Measurements from ENCODE around the gene PLXND1. TPM values are rescaled to one million over a fixed set of nuclear protein-coding genes. Genes with fewer than 3 reads are reported as not detected.

PLXND1 gene
- total and polyA plus RNA-seq, 9 donors = 21.6 to 120 (median 57.1) TPM

- TF ChIP-seq POLR2A (IDR thresholded peaks at IDR 0.05) (no peak), EP300 (IDR thresholded peaks at IDR 0.05) (no peak)
- TF ChIP-seq, protein P1, sequence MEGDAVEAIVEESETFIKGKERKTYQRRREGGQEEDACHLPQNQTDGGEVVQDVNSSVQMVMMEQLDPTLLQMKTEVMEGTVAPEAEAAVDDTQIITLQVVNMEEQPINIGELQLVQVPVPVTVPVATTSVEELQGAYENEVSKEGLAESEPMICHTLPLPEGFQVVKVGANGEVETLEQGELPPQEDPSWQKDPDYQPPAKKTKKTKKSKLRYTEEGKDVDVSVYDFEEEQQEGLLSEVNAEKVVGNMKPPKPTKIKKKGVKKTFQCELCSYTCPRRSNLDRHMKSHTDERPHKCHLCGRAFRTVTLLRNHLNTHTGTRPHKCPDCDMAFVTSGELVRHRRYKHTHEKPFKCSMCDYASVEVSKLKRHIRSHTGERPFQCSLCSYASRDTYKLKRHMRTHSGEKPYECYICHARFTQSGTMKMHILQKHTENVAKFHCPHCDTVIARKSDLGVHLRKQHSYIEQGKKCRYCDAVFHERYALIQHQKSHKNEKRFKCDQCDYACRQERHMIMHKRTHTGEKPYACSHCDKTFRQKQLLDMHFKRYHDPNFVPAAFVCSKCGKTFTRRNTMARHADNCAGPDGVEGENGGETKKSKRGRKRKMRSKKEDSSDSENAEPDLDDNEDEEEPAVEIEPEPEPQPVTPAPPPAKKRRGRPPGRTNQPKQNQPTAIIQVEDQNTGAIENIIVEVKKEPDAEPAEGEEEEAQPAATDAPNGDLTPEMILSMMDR (IDR thresholded peaks at IDR 0.05) = no peak
- Histone ChIP-seq H3K27ac (peak overlapping the region in 1 of 2 donors; percentile 4), H3K36me3 (no peaks in the 10 kb centered on the region), H3K4me3 (peak overlapping the region; percentile 44), H3K4me1 (ENCODE audit: insufficient read depth) (peaks cover 11% of the 10 kb centered on the region), H3K27me3 (no peaks in the 10 kb centered on the region), H3K9me3 (no peaks in the 10 kb centered on the region)
- intact Hi-C loops (cut with DNase I) = loop anchor here in 1 of 4 donors (10.0 kb wide), 1 partner anchor 119 kb away; no protein-coding TSS in a partner anchor
- no peak for DNase-seq
- WGBS, 3 donors = 44 to 53% (median 49%) methylated on average over 7 of the region's 7 CpGs
These were observed 2.9 kb downstream of the PLXND1 start for GRCh38 chr3:129603561-129603942.

- peaks cover 15% of the 10 kb centered on the region for H3K4me1 ChIP-seq (ENCODE audit: insufficient read depth)
These were observed 3.5 kb downstream of the PLXND1 start for GRCh38 chr3:129602730-129603560.

DNA sequence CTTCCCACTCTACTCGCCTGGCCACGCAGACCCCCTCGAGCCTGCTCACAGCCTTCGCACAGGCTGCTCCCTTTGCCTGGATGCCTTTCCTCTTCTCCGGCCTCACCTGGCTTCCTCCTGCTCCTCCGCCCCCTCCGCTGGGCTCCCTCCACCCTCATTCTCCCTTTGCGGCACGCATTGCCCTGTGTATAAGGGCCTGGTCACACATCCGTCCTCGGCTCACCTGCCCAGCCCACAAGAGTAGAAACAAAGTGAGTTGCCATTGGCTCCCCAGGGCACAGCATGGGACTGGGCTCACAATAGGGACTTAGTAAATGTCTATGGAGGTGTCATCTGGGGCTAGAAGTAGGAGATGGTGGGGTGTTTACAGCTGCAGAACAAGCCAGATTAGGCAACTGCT, 4.2 kb downstream of the PLXND1 start:
- WGBS, 3 donors = 83 to 90% (median 89%) methylated on average over 11 of the region's 11 CpGs
- no peak for DNase-seq

More at GRCh38 chr3:129602730-129603560, 3.5 kb downstream of the PLXND1 start:
- Histone ChIP-seq H3K36me3 (no peaks in the 10 kb centered on the region), H3K9me3 (no peaks in the 10 kb centered on the region), H3K27me3 (no peaks in the 10 kb centered on the region), H3K27ac (peak overlapping the region; percentile 4 to 21), H3K4me3 (peak overlapping the region; percentile 44)
- TF ChIP-seq POLR2A (IDR thresholded peaks at IDR 0.05) = no peak
- TF ChIP-seq EP300 (IDR thresholded peaks at IDR 0.05) = no peak
- TF ChIP-seq, protein P1 (IDR thresholded peaks at IDR 0.05) = no peak
- peak; percentile 73 to 83 (median 79) for DNase-seq
- 48 to 55% (median 51%) methylated on average over 15 of the region's 15 CpGs for WGBS, 3 donors
- intact Hi-C loops (cut with DNase I) = loop anchor here in 1 of 4 donors (10.0 kb wide), 1 partner anchor 118 kb away; no protein-coding TSS in a partner anchor

GRCh38 chr3:129601713-129602112, 4.8 kb downstream of the PLXND1 start:
- intact Hi-C loops (cut with DNase I) = loop anchor here in 1 of 4 donors (10.0 kb wide), 1 partner anchor 117 kb away; no protein-coding TSS in a partner anchor
- H3K36me3 ChIP-seq = no peaks in the 10 kb centered on the region
- H3K4me3 ChIP-seq = no peak overlapping the region
- TF ChIP-seq POLR2A (IDR thresholded peaks at IDR 0.05) (no peak), EP300 (IDR thresholded peaks at IDR 0.05) (no peak)
- TF ChIP-seq, protein P1 (IDR thresholded peaks at IDR 0.05) = no peak
- no peak overlapping the region for H3K27ac ChIP-seq
- H3K27me3 ChIP-seq = no peaks in the 10 kb centered on the region
- H3K4me1 ChIP-seq (ENCODE audit: insufficient read depth) = peaks cover 27% of the 10 kb centered on the region
- DNase-seq = no peak
- no peaks in the 10 kb centered on the region for H3K9me3 ChIP-seq
- 77 to 86% (median 84%) methylated on average over 5 of the region's 5 CpGs for WGBS, 3 donors

More for the DNA sequence above, 4.2 kb downstream of the PLXND1 start:
- TF ChIP-seq, protein P1 (IDR thresholded peaks at IDR 0.05) = no peak
- TF ChIP-seq EP300 (IDR thresholded peaks at IDR 0.05) (no peak), POLR2A (IDR thresholded peaks at IDR 0.05) (no peak)
- Histone ChIP-seq H3K27me3 (no peaks in the 10 kb centered on the region), H3K4me1 (ENCODE audit: insufficient read depth) (peaks cover 21% of the 10 kb centered on the region), H3K9me3 (no peaks in the 10 kb centered on the region), H3K36me3 (no peaks in the 10 kb centered on the region), H3K4me3 (no peak overlapping the region), H3K27ac (peak overlapping the region in 1 of 2 donors; percentile 21)
- intact Hi-C loops (cut with DNase I) = loop anchor here in 1 of 4 donors (10.0 kb wide), 1 partner anchor 118 kb away; no protein-coding TSS in a partner anchor
